ENCODE measurements around the gene NPHP4.

Gene NPHP4

GRCh38 chr1:5947978-5948680 lies 44.1 kb downstream of the NPHP4 start:
- no peak for TF ChIP-seq PATZ1 (CRISPR knock-in tag; IDR thresholded peaks at IDR 0.05; ENCODE audit: borderline replicate concordance)
- TF ChIP-seq ZNF70 (CRISPR knock-in tag; IDR thresholded peaks at IDR 0.05), result no peak
- TF ChIP-seq PPARA (CRISPR knock-in tag; IDR thresholded peaks at IDR 0.05; ENCODE audit: borderline replicate concordance), result no peak
- no peak for TF ChIP-seq SNAI2 (CRISPR knock-in tag; IDR thresholded peaks at IDR 0.05)
- no peak for TF ChIP-seq ZNF565 (CRISPR knock-in tag; conservative IDR thresholded peaks at IDR 0.05; ENCODE audit: low read depth)
- TF ChIP-seq OSR1 (CRISPR knock-in tag; IDR thresholded peaks at IDR 0.05), result no peak
- no peak for TF ChIP-seq ZC3H10 (CRISPR knock-in tag; IDR thresholded peaks at IDR 0.05)
- no peak for TF ChIP-seq GLIS3 (CRISPR knock-in tag; IDR thresholded peaks at IDR 0.05)
- no peak for TF ChIP-seq TCF4 (CRISPR knock-in tag; IDR thresholded peaks at IDR 0.05; ENCODE audit: borderline replicate concordance)
- no peak for TF ChIP-seq ZFP30 (CRISPR knock-in tag; IDR thresholded peaks at IDR 0.05)
- TF ChIP-seq RARB (CRISPR knock-in tag; IDR thresholded peaks at IDR 0.05), result no peak
- no peak for ATAC-seq

- no peak for ATAC-seq
- TF ChIP-seq PPARA (CRISPR knock-in tag; IDR thresholded peaks at IDR 0.05; ENCODE audit: borderline replicate concordance) (no peak), OSR1 (CRISPR knock-in tag; IDR thresholded peaks at IDR 0.05) (no peak), POU6F1 (CRISPR knock-in tag; IDR thresholded peaks at IDR 0.05; ENCODE audit: borderline replicate concordance, low read depth) (no peak), TOX (CRISPR knock-in tag; IDR thresholded peaks at IDR 0.05; ENCODE audit: borderline replicate concordance) (no peak), BACH2 (CRISPR knock-in tag; IDR thresholded peaks at IDR 0.05; ENCODE audit: borderline replicate concordance) (no peak), TSHZ2 (CRISPR knock-in tag; IDR thresholded peaks at IDR 0.05) (no peak), CSRNP3 (CRISPR knock-in tag; IDR thresholded peaks at IDR 0.05) (no peak), ZNF70 (CRISPR knock-in tag; IDR thresholded peaks at IDR 0.05) (no peak), RARB (CRISPR knock-in tag; IDR thresholded peaks at IDR 0.05) (no peak), ARNTL (CRISPR knock-in tag; IDR thresholded peaks at IDR 0.05; ENCODE audit: borderline replicate concordance, low read depth) (no peak), ZNF565 (CRISPR knock-in tag; conservative IDR thresholded peaks at IDR 0.05; ENCODE audit: low read depth) (no peak), ZFP3 (CRISPR knock-in tag; IDR thresholded peaks at IDR 0.05) (no peak), SNAI2 (CRISPR knock-in tag; IDR thresholded peaks at IDR 0.05) (no peak), PATZ1 (CRISPR knock-in tag; IDR thresholded peaks at IDR 0.05; ENCODE audit: borderline replicate concordance) (no peak), ZFP30 (CRISPR knock-in tag; IDR thresholded peaks at IDR 0.05) (no peak), CSDC2 (CRISPR knock-in tag; IDR thresholded peaks at IDR 0.05) (no peak), ZNF8 (CRISPR knock-in tag; IDR thresholded peaks at IDR 0.05) (no peak), ESRRG (CRISPR knock-in tag; IDR thresholded peaks at IDR 0.05) (no peak), CREB5 (CRISPR knock-in tag; IDR thresholded peaks at IDR 0.05; ENCODE audit: low read depth) (no peak)
These were observed 45.0 kb downstream of the NPHP4 start for GRCh38 chr1:5947071-5947821.
